ENCODE results near the gene BRWD1.
"Not testable (repeated sequence)": the region's sequence is repeated elsewhere in the genome, so short reads cannot be mapped to it uniquely, and the experiment has no call there.

Gene BRWD1

GRCh38 chr21:39176271-39176709 is 137.1 kb downstream of the BRWD1 start:
- DNase-seq (ENCODE audit: low read depth in 2 of 3, low spot score in 2 of 3): no peak

- DNase-seq (ENCODE audit: low read depth in 2 of 3, low spot score in 2 of 3): no peak
Observed at GRCh38 chr21:39175665-39176064, 137.8 kb downstream of the BRWD1 start.

GRCh38 chr21:39175154-39175553 is 138.3 kb downstream of the BRWD1 start:
- no peak for DNase-seq (ENCODE audit: low read depth in 2 of 3, low spot score in 2 of 3)

- no peak for DNase-seq (ENCODE audit: low read depth in 2 of 3, low spot score in 2 of 3)
Observed at GRCh38 chr21:39173716-39174680, 139.4 kb downstream of the BRWD1 start.

- no peak for DNase-seq (ENCODE audit: low read depth in 2 of 3, low spot score in 2 of 3)
Observed at GRCh38 chr21:39169906-39170305, 143.5 kb downstream of the BRWD1 start.

- DNase-seq (ENCODE audit: low read depth in 2 of 3, low spot score in 2 of 3): no peak
Observed at GRCh38 chr21:39168800-39169199, 144.6 kb downstream of the BRWD1 start.

GRCh38 chr21:39164523-39164922 is 148.9 kb downstream of the BRWD1 start:
- no peak for DNase-seq (ENCODE audit: low read depth in 2 of 3, low spot score in 2 of 3)

- DNase-seq (ENCODE audit: low read depth in 2 of 3, low spot score in 2 of 3): no peak
Observed at GRCh38 chr21:39161064-39161463, 152.4 kb downstream of the BRWD1 start.

- DNase-seq (ENCODE audit: low read depth in 2 of 3, low spot score in 2 of 3): no peak
Observed at GRCh38 chr21:39159342-39160063, 153.9 kb downstream of the BRWD1 start.

GRCh38 chr21:39157241-39157640 is 156.2 kb downstream of the BRWD1 start:
- not testable (repeated sequence) for DNase-seq (ENCODE audit: low read depth in 2 of 3, low spot score in 2 of 3)

GRCh38 chr21:39156024-39156423 is 157.4 kb downstream of the BRWD1 start:
- no peak for DNase-seq (ENCODE audit: low read depth in 2 of 3, low spot score in 2 of 3)

- DNase-seq (ENCODE audit: low read depth in 2 of 3, low spot score in 2 of 3): no peak
Observed at GRCh38 chr21:39155578-39155977, 157.9 kb downstream of the BRWD1 start.

GRCh38 chr21:39153842-39154241 is 159.6 kb downstream of the BRWD1 start:
- DNase-seq (ENCODE audit: low read depth in 2 of 3, low spot score in 2 of 3): no peak

- no peak for DNase-seq (ENCODE audit: low read depth in 2 of 3, low spot score in 2 of 3)
Observed at GRCh38 chr21:39153373-39153772, 160.1 kb downstream of the BRWD1 start.

- DNase-seq (ENCODE audit: low read depth in 2 of 3, low spot score in 2 of 3): no peak
Observed at GRCh38 chr21:39152271-39152670, 161.2 kb downstream of the BRWD1 start.

GRCh38 chr21:39150877-39151276 is 162.6 kb downstream of the BRWD1 start:
- no peak for DNase-seq (ENCODE audit: low read depth in 2 of 3, low spot score in 2 of 3)

GRCh38 chr21:39150316-39150715 is 163.1 kb downstream of the BRWD1 start:
- DNase-seq (ENCODE audit: low read depth in 2 of 3, low spot score in 2 of 3): no peak

- DNase-seq (ENCODE audit: low read depth in 2 of 3, low spot score in 2 of 3): no peak
Observed at GRCh38 chr21:39149882-39150281, 163.6 kb downstream of the BRWD1 start.

- DNase-seq (ENCODE audit: low read depth in 2 of 3, low spot score in 2 of 3): no peak
Observed at GRCh38 chr21:39148975-39149374, 164.5 kb downstream of the BRWD1 start.

- DNase-seq (ENCODE audit: low read depth in 2 of 3, low spot score in 2 of 3): no peak
Observed at GRCh38 chr21:39144191-39144590, 169.2 kb downstream of the BRWD1 start.

GRCh38 chr21:39142972-39143371 is 170.5 kb downstream of the BRWD1 start:
- no peak for DNase-seq (ENCODE audit: low read depth in 2 of 3, low spot score in 2 of 3)

GRCh38 chr21:39141502-39141901 is 171.9 kb downstream of the BRWD1 start:
- DNase-seq (ENCODE audit: low read depth in 2 of 3, low spot score in 2 of 3): no peak

Measured in activated CD8-positive, alpha-beta memory T cell treated with anti-CD3 and anti-CD28 coated beads for 48 hours (primary cell).